ENCODE results near the gene ELP4. TPM values are rescaled to one million over a fixed set of nuclear protein-coding genes. Genes with fewer than 3 reads are reported as not detected.

Gene ELP4
- total and polyA plus RNA-seq, 9 of the 15 experiments (the other 6 are each of a cell fraction or from before 2014, with no cell fraction given) = 24.1 to 60.3 (median 38.7) TPM

GRCh38 chr11:31714840-31715239 is 205.3 kb downstream of the ELP4 start (continued):
- no peak for TF ChIP-seq LEF1 (IDR thresholded peaks at IDR 0.05)

- Histone ChIP-seq H3K79me2 (ENCODE audit: control insufficient read depth, insufficient read depth, low read length) (no peaks in the 10 kb centered on the region), H4K20me1 (replicated peaks; ENCODE audit: control insufficient read depth, insufficient read depth, low read length) (no peaks in the 10 kb centered on the region), H3K9ac (ENCODE audit: insufficient read depth in 1 of 2, low read depth in 2 of 2, low read length in 2 of 2) (no peak overlapping the region), H3K36me3 (ENCODE audit: control insufficient read depth, insufficient read depth, low read length) (no peaks in the 10 kb centered on the region), H3K27ac (ENCODE audit: extremely low read depth, low read depth, low read length) (no peak overlapping the region), H2AFZ (ENCODE audit: low read depth, low read length) (no peak overlapping the region), H3K9me3 (replicated peaks; ENCODE audit: control insufficient read depth, insufficient read depth, low read depth, low read length) (no peaks in the 10 kb centered on the region), H3K27me3 (ENCODE audit: control insufficient read depth in 2 of 2, insufficient read depth in 2 of 2, low read length in 2 of 2) (no peaks in the 10 kb centered on the region), H3K9me1 (ENCODE audit: control insufficient read depth, insufficient read depth, low read length) (no peaks in the 10 kb centered on the region), H3K4me3 (no peak overlapping the region), H3K4me2 (ENCODE audit: insufficient read depth, low read length) (no peak overlapping the region), H3K4me1 (replicated peaks in 1 of 2; ENCODE audit: control insufficient read depth in 2 of 2, insufficient read depth in 2 of 2, low read length in 2 of 2) (no peaks in the 10 kb centered on the region)
- POLR2A ChIA-PET = no interaction called here
- CTCF ChIA-PET (ENCODE audit: low intra/inter-chr PET ratio) = no interaction called here
- intact Hi-C loops (cut with micrococcal nuclease) = no loop called here
- in situ Hi-C loops (cut with MboI) = no loop called here
- ATAC-seq (no peak), FAIRE-seq (no peak), DNase-seq (ENCODE audit: extremely low read depth in 1 of 4, low spot score in 3 of 4) (no peak)
- 5% methylated on average over 2 of the region's 2 CpGs for WGBS (ENCODE audit: insufficient coverage, low coverage, missing lambda C conversion rate)
- TF ChIP-seq ZNF507 (tag; conservative IDR thresholded peaks at IDR 0.05) (no peak), CBX1 (IDR thresholded peaks at IDR 0.05; ENCODE audit: low read depth) (no peak), KDM2B (CRISPR knock-in tag; IDR thresholded peaks at IDR 0.05) (no peak), SREBF2 (CRISPR knock-in tag; IDR thresholded peaks at IDR 0.05) (no peak), ZNF174 (CRISPR knock-in tag; IDR thresholded peaks at IDR 0.05) (no peak)
- no TSS peak for BruUV-seq (replicated peaks)
Measured at GRCh38 chr11:31720225-31720624, 210.7 kb downstream of the ELP4 start.

All from K562 (cell line).